HG02938 (cell line): ENCODE measurements around the gene PPARD.
"Not testable (repeated sequence)": the region's sequence is repeated elsewhere in the genome, so short reads cannot be mapped to it uniquely, and the experiment has no call there.

Source experiments
- ATAC-seq: cut with Tn5 transposase; IDR thresholded peaks from one replicate; pipeline ENCODE4 v1.9.1; 2021; ENCODE audit warnings: mild to moderate bottlenecking, moderate library complexity; ENCODE audit not compliant: unreplicated experiment

The PPARD gene

GRCh38 chr6:35342258-35343091 lies at the start of gene PPARD:
Gene PPARD, plus strand, starts transcription at chr6:35342558. Its CDS starts 68,530 bp downstream, at chr6:35411088.
- ATAC-seq = peak; percentile 94

- no peak for ATAC-seq
Measured at GRCh38 chr6:35293681-35294080, 48.7 kb upstream of the PPARD start.

GRCh38 chr6:35294308-35294945 lies 47.9 kb upstream of the PPARD start:
- no peak for ATAC-seq

- no peak for ATAC-seq
Measured at GRCh38 chr6:35295036-35295435, 47.3 kb upstream of the PPARD start.

GRCh38 chr6:35295521-35296315 lies 46.6 kb upstream of the PPARD start:
- no peak for ATAC-seq

- ATAC-seq = no peak
Measured at GRCh38 chr6:35296931-35297600, 45.3 kb upstream of the PPARD start.

- ATAC-seq = peak; percentile 74
Measured at GRCh38 chr6:35297601-35298481, 44.5 kb upstream of the PPARD start, which contains the start of gene DEF6. Gene DEF6, plus strand, starts transcription at chr6:35297818. Its CDS starts 39 bp downstream, at chr6:35297857.

GRCh38 chr6:35298625-35299140 lies 43.7 kb upstream of the PPARD start:
- ATAC-seq = no peak

- no peak for ATAC-seq
Measured at GRCh38 chr6:35299674-35300073, 42.7 kb upstream of the PPARD start.

- ATAC-seq = no peak
Measured at GRCh38 chr6:35300848-35301247, 41.5 kb upstream of the PPARD start.

GRCh38 chr6:35302604-35303241 lies 39.6 kb upstream of the PPARD start:
- peak; percentile 68 for ATAC-seq

GRCh38 chr6:35304299-35304698 lies 38.1 kb upstream of the PPARD start:
- no peak for ATAC-seq

- ATAC-seq = no peak
Measured at GRCh38 chr6:35305117-35305516, 37.2 kb upstream of the PPARD start.

GRCh38 chr6:35307138-35307537 lies 35.2 kb upstream of the PPARD start:
- ATAC-seq = not testable (repeated sequence)

GRCh38 chr6:35308543-35308942 lies 33.8 kb upstream of the PPARD start:
- not testable (repeated sequence) for ATAC-seq

- no peak for ATAC-seq
Measured at GRCh38 chr6:35309611-35310264, 32.6 kb upstream of the PPARD start.

GRCh38 chr6:35310265-35310831 lies 32.0 kb upstream of the PPARD start:
- no peak for ATAC-seq

GRCh38 chr6:35311390-35312075 lies 30.8 kb upstream of the PPARD start:
- ATAC-seq = no peak
